Omental fat pad (tissue), 4 donors: ENCODE measurements around the gene MRPL43. TPM values are rescaled to one million over a fixed set of nuclear protein-coding genes. Genes with fewer than 3 reads are reported as not detected.

Source experiments
- ATAC-seq: fragments of 150-250 bp; one replicate; pipeline ENCODE4 v1.9.1; 2016; ENCODE audit warnings: mild to moderate bottlenecking, moderate library complexity; ENCODE audit not compliant: low FRiP score
- DNase-seq: peaks from one replicate; pipeline ENCODE4 v3.0.0-alpha.2; 2019; ENCODE audit warnings: low spot score
- total RNA-seq, 4 donors: library from RNA; depleted of rRNA; stranded (reverse); fragments of >200 nt; gene quantifications; one replicate each; pipeline ENCODE4 v1.1.0, GENCODE V29; 2016
- TF ChIP-seq, protein P1 (sequence below), 3 donors: fragments of 450-650 bp; IDR thresholded peaks; one replicate each; pipeline ENCODE4 v1.5.1; 2016 to 2017; ENCODE audit warnings: antibody characterized with exemption in 3 of 3, mild to moderate bottlenecking in 3 of 3, moderate library complexity in 2 of 3

MRPL43 gene
- total RNA-seq, 4 donors from 2014 or later, result 59.7 to 97.0 (median 79.3) TPM

GRCh38 chr10:101013365-101013825 lies 26.1 kb upstream of the MRPL43 start:
- DNase-seq, result no peak
- TF ChIP-seq, protein P1, sequence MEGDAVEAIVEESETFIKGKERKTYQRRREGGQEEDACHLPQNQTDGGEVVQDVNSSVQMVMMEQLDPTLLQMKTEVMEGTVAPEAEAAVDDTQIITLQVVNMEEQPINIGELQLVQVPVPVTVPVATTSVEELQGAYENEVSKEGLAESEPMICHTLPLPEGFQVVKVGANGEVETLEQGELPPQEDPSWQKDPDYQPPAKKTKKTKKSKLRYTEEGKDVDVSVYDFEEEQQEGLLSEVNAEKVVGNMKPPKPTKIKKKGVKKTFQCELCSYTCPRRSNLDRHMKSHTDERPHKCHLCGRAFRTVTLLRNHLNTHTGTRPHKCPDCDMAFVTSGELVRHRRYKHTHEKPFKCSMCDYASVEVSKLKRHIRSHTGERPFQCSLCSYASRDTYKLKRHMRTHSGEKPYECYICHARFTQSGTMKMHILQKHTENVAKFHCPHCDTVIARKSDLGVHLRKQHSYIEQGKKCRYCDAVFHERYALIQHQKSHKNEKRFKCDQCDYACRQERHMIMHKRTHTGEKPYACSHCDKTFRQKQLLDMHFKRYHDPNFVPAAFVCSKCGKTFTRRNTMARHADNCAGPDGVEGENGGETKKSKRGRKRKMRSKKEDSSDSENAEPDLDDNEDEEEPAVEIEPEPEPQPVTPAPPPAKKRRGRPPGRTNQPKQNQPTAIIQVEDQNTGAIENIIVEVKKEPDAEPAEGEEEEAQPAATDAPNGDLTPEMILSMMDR (IDR thresholded peaks at IDR 0.05), result no peak
- ATAC-seq, result no peak

DNA sequence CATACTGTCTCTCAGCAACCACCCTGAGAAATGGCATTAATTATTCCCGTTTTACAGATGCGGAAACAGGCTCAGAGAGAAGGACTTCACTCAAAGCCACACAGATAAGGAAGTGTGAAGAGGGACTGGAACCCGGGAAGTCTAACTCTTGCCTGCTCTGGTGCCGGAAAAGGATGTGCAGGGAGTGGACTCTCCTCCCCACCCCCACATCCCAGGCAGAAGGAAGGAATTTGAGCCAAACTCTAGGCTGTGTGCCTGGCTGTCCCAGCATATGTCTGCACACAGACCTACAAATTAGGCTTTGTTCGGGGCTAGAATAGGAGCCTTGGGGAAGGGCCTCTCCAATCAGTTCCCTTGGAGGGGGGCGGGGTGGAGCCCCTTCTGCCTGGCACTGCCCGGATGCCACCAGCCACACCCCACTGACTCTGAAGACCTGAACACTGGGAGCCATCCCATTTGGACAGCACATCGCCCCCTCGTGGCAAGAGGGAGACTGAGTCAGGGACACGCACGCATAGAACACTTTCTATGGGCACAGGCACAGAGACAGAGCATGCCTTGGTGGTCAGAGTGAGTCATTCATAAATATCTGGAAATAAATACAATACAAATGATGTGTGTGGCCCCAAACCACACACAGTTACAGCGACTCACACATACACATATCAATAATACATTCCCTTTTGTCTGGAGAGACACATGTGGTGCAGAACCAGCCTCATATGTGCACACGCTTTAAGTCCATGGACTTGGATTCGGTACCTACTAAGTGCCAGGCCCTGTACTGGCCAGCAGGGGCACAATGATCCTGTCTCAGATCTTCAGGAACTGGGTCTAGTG lies 25.4 kb upstream of the MRPL43 start:
- DNase-seq (peak; percentile 90), ATAC-seq (peak; percentile 89)
- TF ChIP-seq, protein P1 (IDR thresholded peaks at IDR 0.05), result peak in 1 of 3 donors; percentile 60

- DNase-seq (no peak), ATAC-seq (no peak)
- TF ChIP-seq, protein P1 (IDR thresholded peaks at IDR 0.05), result no peak
Observed at GRCh38 chr10:101011517-101012423, 24.5 kb upstream of the MRPL43 start.

GRCh38 chr10:101010329-101010728 lies 23.0 kb upstream of the MRPL43 start:
- ATAC-seq, result no peak
- TF ChIP-seq, protein P1 (IDR thresholded peaks at IDR 0.05), result no peak
- no peak for DNase-seq

GRCh38 chr10:101008823-101009423 lies 21.6 kb upstream of the MRPL43 start:
- DNase-seq (no peak), ATAC-seq (no peak)
- TF ChIP-seq, protein P1 (IDR thresholded peaks at IDR 0.05), result no peak

GRCh38 chr10:101007915-101008822 lies 20.9 kb upstream of the MRPL43 start:
- TF ChIP-seq, protein P1 (IDR thresholded peaks at IDR 0.05), result no peak
- ATAC-seq (no peak), DNase-seq (no peak)
